HEK293 (cell line): ENCODE measurements around the gene MBLAC1.
"Not testable (repeated sequence)": the region's sequence is repeated elsewhere in the genome, so short reads cannot be mapped to it uniquely, and the experiment has no call there.

ENCODE experiments used
- CTCF ChIA-PET: fragments of 350-600 bp; formaldehyde crosslinking; extraction: SDS; loops from one replicate; lab custom pipeline; 2021; ENCODE audit warnings: antibody characterized with exemption; lab: Yijun Ruan, JAX
- POLR2A ChIA-PET: fragments of 300-600 bp; formaldehyde crosslinking; extraction: SDS; loops from one replicate; lab custom pipeline; 2020; ENCODE audit warnings: antibody characterized with exemption, inconsistent platforms; lab: Yijun Ruan, JAX
- H3K27ac ChIP-seq: fragments of 200-500 bp; sonication (Bioruptor generic); 2 replicates; pipeline ENCODE4 v1.5.1; 2014; ENCODE audit warnings: low read depth, low read length, control low read depth, inconsistent platforms; ENCODE audit errors: extremely low read depth
- H3K36me3 ChIP-seq, 2 experiments: fragments of 200-500 bp in 1 of 2; sonication (Bioruptor generic) in 1 of 2; 1 replicate in 1 of 2; 2 replicates in 1 of 2; pipeline ENCODE4 v1.5.1; 2014 to 2017; ENCODE audit warnings: inconsistent platforms in 2 of 2, low read length in 2 of 2; ENCODE audit not compliant: control insufficient read depth in 2 of 2, insufficient read depth in 1 of 2
- H3K4me1 ChIP-seq: fragments of 200-500 bp; sonication (Bioruptor generic); 2 replicates; pipeline ENCODE4 v1.5.1; 2014; ENCODE audit warnings: mild to moderate bottlenecking, low read length, inconsistent platforms; ENCODE audit not compliant: control insufficient read depth, insufficient read depth
- H3K4me3 ChIP-seq: 2 replicates; pipeline ENCODE4 v1.5.1; 2011; ENCODE audit warnings: low read depth, mild to moderate bottlenecking, control low read depth, low read length, moderate library complexity
- H3K9me3 ChIP-seq: fragments of 200-500 bp; sonication (Bioruptor generic); 2 replicates; pipeline ENCODE4 v1.5.1; 2014; ENCODE audit warnings: low read depth, low read length, inconsistent platforms; ENCODE audit not compliant: control insufficient read depth, insufficient read depth
- KLF7 ChIP-seq: fragments of 450-650 bp; formaldehyde crosslinking; IDR thresholded peaks from 2 replicates; pipeline ENCODE4 v1.5.1; 2016; ENCODE audit warnings: missing biosample characterization, missing genetic modification characterization, borderline replicate concordance
- OVOL3 ChIP-seq: fragments of 450-650 bp; formaldehyde crosslinking; IDR thresholded peaks from 2 replicates; pipeline ENCODE4 v1.5.1; 2016; ENCODE audit warnings: missing biosample characterization, missing genetic modification characterization
- PRDM10 ChIP-seq: fragments of 450-650 bp; formaldehyde crosslinking; IDR thresholded peaks from 2 replicates; pipeline ENCODE4 v1.5.1; 2016; ENCODE audit warnings: missing biosample characterization, missing genetic modification characterization
- SCRT2 ChIP-seq: fragments of 450-650 bp; formaldehyde crosslinking; IDR thresholded peaks from 2 replicates; pipeline ENCODE4 v1.5.1; 2016; ENCODE audit warnings: missing biosample characterization, missing genetic modification characterization
- ZBTB7A ChIP-seq: fragments of 450-650 bp; formaldehyde crosslinking; IDR thresholded peaks from 2 replicates; pipeline ENCODE4 v1.5.1; 2016; ENCODE audit warnings: low read depth, missing biosample characterization, missing genetic modification characterization
- ZBTB8A ChIP-seq: fragments of 450-650 bp; formaldehyde crosslinking; IDR thresholded peaks from 2 replicates; pipeline ENCODE4 v1.5.1; 2016; ENCODE audit warnings: missing biosample characterization, missing genetic modification characterization
- ZNF121 ChIP-seq: fragments of 450-650 bp; formaldehyde crosslinking; IDR thresholded peaks from 2 replicates; pipeline ENCODE4 v1.5.1; 2016; ENCODE audit warnings: missing biosample characterization, missing genetic modification characterization
- ZNF175 ChIP-seq: fragments of 450-650 bp; formaldehyde crosslinking; IDR thresholded peaks from 2 replicates; pipeline ENCODE4 v1.5.1; 2016; ENCODE audit warnings: missing biosample characterization, missing genetic modification characterization
- ZNF391 ChIP-seq: fragments of 450-650 bp; formaldehyde crosslinking; IDR thresholded peaks from 2 replicates; pipeline ENCODE4 v1.5.1; 2016; ENCODE audit warnings: low read depth, missing biosample characterization, missing genetic modification characterization, borderline replicate concordance
- ZNF488 ChIP-seq: fragments of 450-650 bp; formaldehyde crosslinking; IDR thresholded peaks from 2 replicates; pipeline ENCODE4 v1.5.1; 2016; ENCODE audit warnings: missing biosample characterization, missing genetic modification characterization
- ZNF560 ChIP-seq: fragments of 450-650 bp; formaldehyde crosslinking; IDR thresholded peaks from 2 replicates; pipeline ENCODE4 v1.5.1; 2017; ENCODE audit warnings: missing biosample characterization, missing genetic modification characterization, borderline replicate concordance
- ZNF664 ChIP-seq: fragments of 450-650 bp; formaldehyde crosslinking; IDR thresholded peaks from 2 replicates; pipeline ENCODE4 v1.5.1; 2016; ENCODE audit warnings: missing biosample characterization, missing genetic modification characterization
- ZNF830 ChIP-seq: fragments of 450-650 bp; IDR thresholded peaks from 2 replicates; pipeline ENCODE4 v1.5.0; 2018; ENCODE audit warnings: missing biosample characterization, missing genetic modification characterization, low read depth, mild to moderate bottlenecking, moderate library complexity
- ZSCAN18 ChIP-seq: fragments of 450-650 bp; formaldehyde crosslinking; IDR thresholded peaks from 2 replicates; pipeline ENCODE4 v1.5.1; 2016; ENCODE audit warnings: missing biosample characterization, missing genetic modification characterization
- ZSCAN4 ChIP-seq: fragments of 450-650 bp; formaldehyde crosslinking; IDR thresholded peaks from 2 replicates; pipeline ENCODE4 v1.5.1; 2017; ENCODE audit warnings: missing biosample characterization, missing genetic modification characterization
- ZXDB ChIP-seq: fragments of 450-650 bp; formaldehyde crosslinking; IDR thresholded peaks from 2 replicates; pipeline ENCODE4 v1.5.1; 2016; ENCODE audit warnings: missing biosample characterization, missing genetic modification characterization
- TF ChIP-seq, protein P1 (sequence below): fragments of 450-650 bp; formaldehyde crosslinking; IDR thresholded peaks from 2 replicates; pipeline ENCODE4 v1.5.1; 2016; ENCODE audit warnings: missing biosample characterization, missing genetic modification characterization

MBLAC1 gene

DNA sequence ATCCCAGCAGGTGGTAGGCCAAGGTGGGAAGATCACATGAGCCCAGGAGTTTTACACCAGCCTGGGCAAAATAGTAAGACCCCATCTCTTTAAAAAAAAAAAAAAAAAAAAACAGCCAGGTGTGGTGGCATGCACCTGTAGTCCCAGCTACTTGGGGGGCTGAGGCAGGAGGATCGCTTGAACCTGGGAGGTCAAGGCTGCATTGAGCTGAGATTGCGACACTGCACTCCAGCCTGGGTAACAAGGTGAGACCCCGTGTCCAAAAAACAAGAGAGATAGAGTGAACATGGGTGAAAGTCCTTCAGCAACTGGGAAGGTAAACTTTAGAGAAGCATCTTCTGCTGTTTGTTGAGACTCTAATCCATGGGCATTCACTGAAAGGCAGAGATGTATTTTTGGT is 15.7 kb downstream of the MBLAC1 start (continued):
- no peak for TF ChIP-seq ZSCAN18 (tag by site-specific recombination)
- TF ChIP-seq ZNF175 (tag by site-specific recombination): no peak
- TF ChIP-seq, all 188 proteins: peak for 0

GRCh38 chr7:100146350-100146749 is 19.6 kb downstream of the MBLAC1 start:
- TF ChIP-seq PRDM10 (tag by site-specific recombination): 0 out of 2 replicates have a peak, but pooled peaks have one; percentile 13
- H3K9me3 ChIP-seq, H3K4me3 ChIP-seq, H3K36me3 ChIP-seq, H3K27ac ChIP-seq: not testable (repeated sequence)
- CTCF ChIA-PET: interaction anchor here (0.8 to 3.2 kb wide), 2 partner anchors 13 to 198 kb away, joined by 3 to 11 read pairs; no protein-coding TSS in a partner anchor
- POLR2A ChIA-PET: interaction anchor here (0.7 kb wide), 2 partner anchors 10 to 14 kb away, joined by 3 read pairs; no protein-coding TSS in a partner anchor
- peaks cover 10% of the 10 kb centered on the region for H3K4me1 ChIP-seq

DNA sequence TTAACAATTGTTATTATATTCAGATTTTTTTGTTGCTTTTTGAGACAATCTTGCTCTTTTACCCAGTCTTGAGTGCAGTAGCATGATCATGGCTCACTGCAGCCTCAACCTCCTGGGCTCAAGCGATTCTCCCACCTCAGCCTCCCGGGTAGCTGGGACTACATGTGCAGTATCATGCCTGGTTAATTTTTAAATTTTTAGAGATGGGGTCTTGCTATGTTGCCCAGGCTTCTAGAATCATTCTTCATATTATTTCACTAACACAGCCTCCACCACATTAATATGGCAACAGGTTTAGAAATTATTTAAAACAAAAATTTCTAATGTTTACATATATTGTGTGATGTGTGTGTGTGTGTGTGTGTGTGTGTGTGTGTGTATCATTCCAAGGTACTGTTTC is 20.5 kb downstream of the MBLAC1 start:
- ChIA-PET POLR2A (interaction anchor here (1.8 to 3.5 kb wide), 3 partner anchors 11 to 282 kb away, joined by 9 to 38 read pairs (median 13); partner anchors contain the start of genes GAL3ST4, MEPCE, TRAPPC14 and ZCWPW1), CTCF (interaction anchor here (0.7 to 3.2 kb wide), 4 partner anchors 12 to 63 kb away, joined by 3 to 11 read pairs (median 3); partner anchors contain the start of gene TRAPPC14)
- Histone ChIP-seq H3K27ac (no peak overlapping the region), H3K4me1 (peaks cover 10% of the 10 kb centered on the region), H3K9me3 (no peaks in the 10 kb centered on the region), H3K4me3 (no peak overlapping the region), H3K36me3 (peaks cover 11 to 13% of the 10 kb centered on the region in 2 experiments; a peak in 2 of 3 replicates)
- peak; percentile 89 for TF ChIP-seq ZNF121 (tag by site-specific recombination)
- peak; percentile 33; the same call in 1 of the 2 replicates for TF ChIP-seq SCRT2 (tag by site-specific recombination)
- no peak for TF ChIP-seq ZNF488
- TF ChIP-seq ZSCAN4 (tag by site-specific recombination): 0 out of 2 replicates have a peak, but pooled peaks have one; percentile 21

DNA sequence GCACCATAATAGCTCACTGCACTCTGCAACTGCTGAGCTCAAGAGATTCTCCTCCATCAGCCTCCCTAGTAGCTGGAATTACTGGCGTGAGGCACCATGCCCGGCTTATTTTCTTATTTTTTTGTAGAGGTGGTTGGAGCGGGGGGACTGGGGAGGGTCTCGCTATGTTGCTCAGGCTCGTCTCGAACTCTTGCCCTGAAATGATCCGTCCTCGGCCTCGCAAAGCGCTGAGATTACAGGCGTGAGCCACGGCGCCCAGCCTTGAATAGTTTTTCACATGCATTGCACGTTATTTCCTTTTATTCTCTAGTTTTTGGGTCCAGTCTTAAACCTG is 21.4 kb downstream of the MBLAC1 start:
- Histone ChIP-seq H3K27ac (peak overlapping the region; percentile 13; the same call in 1 of the 2 replicates), H3K9me3 (no peaks in the 10 kb centered on the region), H3K4me1 (peaks cover 10% of the 10 kb centered on the region), H3K4me3 (peak overlapping the region; percentile 20), H3K36me3 (peaks cover 15 to 18% of the 10 kb centered on the region in 2 experiments; a peak in 2 of 3 replicates)
- CTCF ChIA-PET: interaction anchor here (0.7 to 1.0 kb wide), 3 partner anchors 11 to 41 kb away, joined by 3 to 7 read pairs (median 3); partner anchors contain the start of gene TRAPPC14
- POLR2A ChIA-PET: interaction anchor here (0.6 to 3.5 kb wide), 23 partner anchors 8 to 281 kb away, joined by 3 to 38 read pairs (median 6); partner anchors contain the start of genes AP4M1, GAL3ST4, GPC2 and MBLAC1
- no peak for TF ChIP-seq ZNF664 (tag by site-specific recombination)
- peak; percentile 12; the same call in 1 of the 2 replicates for TF ChIP-seq ZXDB (tag by site-specific recombination)
- TF ChIP-seq, protein P1, sequence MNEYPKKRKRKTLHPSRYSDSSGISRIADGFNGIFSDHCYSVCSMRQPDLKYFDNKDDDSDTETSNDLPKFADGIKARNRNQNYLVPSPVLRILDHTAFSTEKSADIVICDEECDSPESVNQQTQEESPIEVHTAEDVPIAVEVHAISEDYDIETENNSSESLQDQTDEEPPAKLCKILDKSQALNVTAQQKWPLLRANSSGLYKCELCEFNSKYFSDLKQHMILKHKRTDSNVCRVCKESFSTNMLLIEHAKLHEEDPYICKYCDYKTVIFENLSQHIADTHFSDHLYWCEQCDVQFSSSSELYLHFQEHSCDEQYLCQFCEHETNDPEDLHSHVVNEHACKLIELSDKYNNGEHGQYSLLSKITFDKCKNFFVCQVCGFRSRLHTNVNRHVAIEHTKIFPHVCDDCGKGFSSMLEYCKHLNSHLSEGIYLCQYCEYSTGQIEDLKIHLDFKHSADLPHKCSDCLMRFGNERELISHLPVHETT (tag by site-specific recombination): 0 out of 2 replicates have a peak, but pooled peaks have one; percentile 20
- 0 out of 2 replicates have a peak, but pooled peaks have one; percentile 35 for TF ChIP-seq ZBTB8A
- TF ChIP-seq ZBTB7A (tag by site-specific recombination): 0 out of 2 replicates have a peak, but pooled peaks have one; percentile 19
- TF ChIP-seq OVOL3: 0 out of 2 replicates have a peak, but pooled peaks have one; percentile 60
- no peak for TF ChIP-seq ZNF830 (tag by site-specific recombination)
- TF ChIP-seq ZNF391: peak; percentile 71; the same call in 1 of the 2 replicates
- TF ChIP-seq KLF7 (tag by site-specific recombination): peak; percentile 44; the same call in 1 of the 2 replicates
- no peak for TF ChIP-seq ZNF560 (tag by site-specific recombination)
